ENCODE results near the gene STIM2.
"Not testable (repeated sequence)": the region's sequence is repeated elsewhere in the genome, so short reads cannot be mapped to it uniquely, and the experiment has no call there.

Gene STIM2

DNA sequence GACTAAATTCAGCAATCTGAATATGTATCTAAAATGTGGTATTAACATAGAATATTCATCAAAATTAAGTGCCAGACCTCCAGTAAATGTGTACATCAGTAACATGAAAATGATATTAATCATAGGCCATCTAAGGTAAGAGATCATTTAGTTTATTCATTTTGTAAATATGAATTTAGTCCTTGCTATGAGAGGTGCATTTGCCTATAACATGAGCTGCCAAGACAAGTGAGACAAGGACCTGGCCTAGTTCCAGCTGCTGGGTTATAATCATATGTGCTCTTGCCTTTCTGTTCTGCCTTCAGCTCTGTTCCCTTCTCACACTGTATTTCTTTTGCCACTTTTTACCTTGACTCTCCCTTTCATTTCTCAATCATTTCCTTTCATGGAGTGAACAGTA is 160.0 kb downstream of the STIM2 start:
- H3K4me1 Mint-ChIP-seq: peaks cover 15% of the 10 kb centered on the region
- peaks cover 2% of the 10 kb centered on the region for H3K9me3 Mint-ChIP-seq
- H3K27me3 Mint-ChIP-seq: no peaks in the 10 kb centered on the region
- no peak overlapping the region for H3K27ac Mint-ChIP-seq
- CTCF ChIA-PET: interaction anchor here (2.5 kb wide), 1 partner anchor 10 kb away, joined by 6 read pairs; no protein-coding TSS in a partner anchor
- no peak overlapping the region for H3K4me3 Mint-ChIP-seq
- peaks cover 51% of the 10 kb centered on the region for H3K36me3 Mint-ChIP-seq
- no peak for DNase-seq

DNA sequence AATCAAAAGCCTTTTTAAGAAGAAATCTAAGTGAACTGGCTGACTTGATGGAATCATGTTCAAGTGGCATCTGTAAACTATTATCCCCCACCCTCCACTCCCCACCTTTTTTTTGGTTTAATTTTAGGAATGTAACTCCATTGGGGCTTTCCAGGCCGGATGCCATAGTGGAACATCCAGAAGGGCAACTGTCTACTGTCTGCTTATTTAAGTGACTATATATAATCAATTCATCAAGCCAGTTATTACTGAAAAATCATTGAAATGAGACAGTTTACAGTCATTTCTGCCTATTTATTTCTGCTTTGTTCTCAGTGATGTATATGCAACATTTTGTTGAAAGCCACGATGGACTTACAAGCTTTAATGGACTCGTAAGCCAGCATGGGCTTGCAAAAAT is 162.3 kb downstream of the STIM2 start:
- Mint-ChIP-seq H3K4me3 (no peak overlapping the region), H3K4me1 (peaks cover 5% of the 10 kb centered on the region), H3K36me3 (peaks cover 40% of the 10 kb centered on the region), H3K27ac (no peak overlapping the region), H3K9me3 (no peaks in the 10 kb centered on the region), H3K27me3 (no peaks in the 10 kb centered on the region)
- CTCF ChIA-PET: no interaction called here
- no peak for DNase-seq

DNA sequence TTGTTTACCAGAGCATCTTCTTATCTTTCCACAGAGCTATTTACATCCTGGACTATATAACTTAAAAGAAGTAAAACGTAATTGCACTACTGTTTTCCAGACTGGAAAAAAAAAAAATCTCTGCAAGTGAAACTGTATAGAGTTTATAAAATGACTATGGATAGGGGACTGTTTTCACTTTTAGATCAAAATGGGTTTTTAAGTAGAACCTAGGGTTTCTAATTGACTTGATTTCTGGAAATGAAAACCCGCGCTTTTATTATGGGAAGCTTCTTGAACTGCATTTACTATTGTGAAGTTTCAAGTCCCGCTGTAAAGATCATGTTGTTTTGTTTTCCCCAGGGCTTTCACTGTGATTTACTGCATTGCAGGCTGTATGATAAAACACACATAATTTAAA is 162.7 kb downstream of the STIM2 start:
- H3K9me3 Mint-ChIP-seq: no peaks in the 10 kb centered on the region
- DNase-seq: no peak
- H3K27ac Mint-ChIP-seq: no peak overlapping the region
- no peaks in the 10 kb centered on the region for H3K27me3 Mint-ChIP-seq
- H3K36me3 Mint-ChIP-seq: peaks cover 38% of the 10 kb centered on the region
- no peak overlapping the region for H3K4me3 Mint-ChIP-seq
- H3K4me1 Mint-ChIP-seq: peaks cover under 1% of the 10 kb centered on the region
- CTCF ChIA-PET: no interaction called here

DNA sequence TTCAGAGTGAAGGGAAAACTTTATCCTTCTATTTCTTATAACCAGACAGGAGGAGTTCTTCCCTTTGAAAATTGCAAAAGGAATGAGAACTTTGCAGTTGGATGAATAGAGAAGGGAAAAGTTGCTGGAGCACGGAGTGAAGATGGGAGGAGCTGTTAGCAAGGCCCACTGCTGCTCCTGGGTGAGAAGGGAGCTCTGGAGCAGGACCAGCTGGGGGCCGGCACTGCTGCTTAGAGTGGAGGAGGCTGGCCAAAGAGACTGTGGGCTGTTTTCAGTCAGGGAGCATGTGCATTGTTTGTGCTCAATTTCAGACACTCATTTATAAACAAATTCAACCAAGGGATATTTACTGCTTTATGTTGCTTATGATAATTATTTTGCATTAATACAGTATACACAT is 164.2 kb downstream of the STIM2 start:
- no peak overlapping the region for H3K27ac Mint-ChIP-seq
- CTCF ChIA-PET: no interaction called here
- H3K27me3 Mint-ChIP-seq: no peaks in the 10 kb centered on the region

DNA sequence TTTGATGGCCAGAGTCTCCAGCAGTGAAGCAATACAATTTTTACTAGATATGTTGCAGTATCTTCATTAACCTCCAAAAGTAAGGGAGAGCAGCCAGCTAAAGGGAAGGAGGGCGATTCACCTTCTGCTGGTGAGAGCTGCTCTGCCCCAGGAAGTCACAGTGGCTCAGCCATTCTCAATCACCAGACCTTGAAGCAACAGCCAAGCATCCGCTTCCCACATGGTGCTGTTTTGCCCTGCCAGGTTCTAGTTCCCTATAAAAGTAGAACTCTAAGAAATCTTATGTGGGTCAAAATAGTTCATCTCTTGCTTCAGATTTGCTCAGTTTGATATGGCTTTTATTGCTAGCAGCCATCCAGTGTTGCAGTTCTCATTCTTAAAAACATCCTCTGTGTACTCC is 166.8 kb downstream of the STIM2 start:
- Mint-ChIP-seq H3K36me3 (peaks cover 16% of the 10 kb centered on the region), H3K27ac (no peak overlapping the region), H3K4me3 (no peak overlapping the region), H3K9me3 (no peaks in the 10 kb centered on the region), H3K27me3 (peaks cover 4% of the 10 kb centered on the region), H3K4me1 (no peaks in the 10 kb centered on the region)
- no peak for DNase-seq
- CTCF ChIA-PET: interaction anchor here (2.4 kb wide), 1 partner anchor 21 kb away, joined by 6 read pairs; no protein-coding TSS in a partner anchor

More for the DNA sequence above, 164.2 kb downstream of the STIM2 start:
- Mint-ChIP-seq H3K36me3 (peaks cover 31% of the 10 kb centered on the region), H3K4me3 (no peak overlapping the region), H3K4me1 (no peaks in the 10 kb centered on the region), H3K9me3 (no peaks in the 10 kb centered on the region)
- no peak for DNase-seq

DNA sequence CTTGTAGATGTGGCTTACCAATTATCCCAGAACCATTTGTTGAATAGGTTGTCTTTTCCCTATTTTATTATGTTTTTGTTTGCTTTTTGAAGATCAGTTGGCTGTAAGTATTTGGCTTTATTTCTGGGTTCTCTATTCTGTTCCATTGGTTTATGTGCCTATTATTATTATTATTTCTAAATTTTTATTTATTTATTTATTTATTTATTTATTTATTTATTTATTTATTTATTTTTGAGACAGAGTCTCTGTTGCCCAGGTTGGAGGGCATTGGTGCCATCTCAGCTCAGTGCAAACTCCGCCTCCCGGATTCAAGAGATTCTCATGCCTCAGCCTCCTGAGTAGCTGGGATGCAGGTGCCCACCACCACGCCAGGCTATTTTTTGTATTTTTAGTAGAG is 174.5 kb downstream of the STIM2 start:
- H3K4me1 Mint-ChIP-seq, H3K27ac Mint-ChIP-seq, H3K27me3 Mint-ChIP-seq, CTCF ChIA-PET, H3K4me3 Mint-ChIP-seq, DNase-seq, H3K36me3 Mint-ChIP-seq, H3K9me3 Mint-ChIP-seq: not testable (repeated sequence)

DNA sequence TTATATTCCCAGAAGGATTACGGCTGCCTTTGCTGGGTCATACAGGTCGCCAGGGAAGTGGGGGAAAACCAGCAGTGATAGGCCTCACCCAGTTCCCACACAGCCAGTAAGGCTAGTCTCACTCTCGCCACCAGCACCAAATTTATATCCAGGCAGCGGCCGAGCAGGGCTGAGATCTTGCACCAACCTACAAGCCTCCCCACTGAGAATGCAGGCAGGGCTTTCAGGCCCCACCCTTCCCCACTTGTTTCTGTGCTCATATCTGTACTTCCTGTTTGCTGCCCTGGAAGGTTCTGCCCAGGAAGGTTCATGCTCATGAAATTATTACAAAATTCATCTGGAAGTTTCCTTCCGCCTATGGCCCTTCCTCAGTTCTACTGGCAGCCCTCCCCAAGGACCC is 179.7 kb downstream of the STIM2 start:
- H3K9me3 Mint-ChIP-seq: no peaks in the 10 kb centered on the region
- H3K4me3 Mint-ChIP-seq: no peak overlapping the region
- no peak for DNase-seq
- peaks cover 11% of the 10 kb centered on the region for H3K27me3 Mint-ChIP-seq
- H3K27ac Mint-ChIP-seq: no peak overlapping the region
- H3K4me1 Mint-ChIP-seq: peaks cover 12% of the 10 kb centered on the region
- no peaks in the 10 kb centered on the region for H3K36me3 Mint-ChIP-seq
- CTCF ChIA-PET: no interaction called here

DNA sequence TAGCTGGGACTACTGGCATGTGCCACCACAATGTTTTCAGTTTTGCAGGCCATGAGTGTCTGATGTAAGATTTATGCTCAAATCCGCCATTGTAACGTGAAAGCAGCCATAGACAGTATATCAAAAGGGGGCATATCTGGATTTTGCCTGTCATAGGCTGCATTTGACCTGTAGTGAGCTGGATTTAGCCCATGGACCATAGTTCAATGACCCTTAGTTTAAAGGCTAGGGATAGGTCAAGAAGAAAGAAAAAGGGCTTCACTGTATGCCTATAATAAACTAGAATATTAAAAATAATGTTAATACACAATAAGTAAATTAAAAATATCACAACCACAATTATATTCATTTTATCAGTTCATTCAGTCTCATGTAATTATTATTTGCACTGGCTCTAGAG is 181.8 kb downstream of the STIM2 start:
- no peaks in the 10 kb centered on the region for H3K36me3 Mint-ChIP-seq
- no peak for DNase-seq
- CTCF ChIA-PET: no interaction called here
- no peak overlapping the region for H3K27ac Mint-ChIP-seq
- H3K4me1 Mint-ChIP-seq: peaks cover 12% of the 10 kb centered on the region
- H3K4me3 Mint-ChIP-seq: no peak overlapping the region
- H3K27me3 Mint-ChIP-seq: peaks cover 15% of the 10 kb centered on the region
- H3K9me3 Mint-ChIP-seq: no peaks in the 10 kb centered on the region

DNA sequence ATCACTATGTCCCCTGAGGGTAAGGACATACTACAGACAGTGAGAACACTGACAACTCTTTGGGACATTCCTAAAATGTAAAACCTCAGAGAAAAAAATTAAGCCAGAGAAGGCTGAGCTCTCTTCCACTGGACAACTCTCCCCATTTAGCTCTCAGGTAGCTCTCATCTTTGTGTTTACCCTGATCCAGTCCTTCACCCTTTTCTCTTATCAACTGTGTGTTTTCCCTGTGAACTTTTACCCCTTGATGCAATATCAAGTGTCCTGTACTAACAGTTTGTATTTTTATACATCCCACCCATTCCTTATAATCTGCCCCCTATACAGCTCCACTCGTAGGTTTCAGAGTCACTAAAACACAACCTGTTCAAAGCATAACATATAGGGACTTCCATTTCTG is 182.6 kb downstream of the STIM2 start:
- Mint-ChIP-seq H3K9me3 (no peaks in the 10 kb centered on the region), H3K27me3 (peaks cover 15% of the 10 kb centered on the region), H3K27ac (no peak overlapping the region), H3K36me3 (no peaks in the 10 kb centered on the region), H3K4me3 (no peak overlapping the region), H3K4me1 (peaks cover 13% of the 10 kb centered on the region)
- no peak for DNase-seq
- CTCF ChIA-PET: no interaction called here

DNA sequence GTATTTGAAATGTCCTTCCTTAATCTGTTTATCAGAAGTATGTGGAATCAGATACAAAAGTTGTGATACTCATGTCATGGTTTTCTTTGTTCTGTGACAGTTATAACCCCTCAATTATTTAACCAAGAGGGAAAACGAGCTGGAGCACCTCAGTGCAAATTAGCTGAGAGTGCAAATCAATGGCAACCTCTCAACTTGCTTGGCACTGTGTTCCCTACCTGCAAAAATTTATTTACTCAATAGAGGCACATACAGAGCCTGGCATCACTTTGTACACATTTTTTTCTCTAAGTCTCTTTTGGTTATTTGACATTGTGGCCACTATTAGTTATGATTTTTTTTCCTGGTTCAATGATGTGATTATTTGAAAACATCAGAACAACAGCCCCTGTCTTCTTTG is 186.2 kb downstream of the STIM2 start:
- CTCF ChIA-PET: interaction anchor here (2.7 kb wide), 1 partner anchor 271 kb away, joined by 11 read pairs; no protein-coding TSS in a partner anchor
- H3K36me3 Mint-ChIP-seq: no peaks in the 10 kb centered on the region
- peaks cover 5% of the 10 kb centered on the region for H3K4me1 Mint-ChIP-seq
- peaks cover 36% of the 10 kb centered on the region for H3K27me3 Mint-ChIP-seq
- H3K9me3 Mint-ChIP-seq: no peaks in the 10 kb centered on the region
- no peak for DNase-seq
- no peak overlapping the region for H3K27ac Mint-ChIP-seq
- H3K4me3 Mint-ChIP-seq: no peak overlapping the region

DNA sequence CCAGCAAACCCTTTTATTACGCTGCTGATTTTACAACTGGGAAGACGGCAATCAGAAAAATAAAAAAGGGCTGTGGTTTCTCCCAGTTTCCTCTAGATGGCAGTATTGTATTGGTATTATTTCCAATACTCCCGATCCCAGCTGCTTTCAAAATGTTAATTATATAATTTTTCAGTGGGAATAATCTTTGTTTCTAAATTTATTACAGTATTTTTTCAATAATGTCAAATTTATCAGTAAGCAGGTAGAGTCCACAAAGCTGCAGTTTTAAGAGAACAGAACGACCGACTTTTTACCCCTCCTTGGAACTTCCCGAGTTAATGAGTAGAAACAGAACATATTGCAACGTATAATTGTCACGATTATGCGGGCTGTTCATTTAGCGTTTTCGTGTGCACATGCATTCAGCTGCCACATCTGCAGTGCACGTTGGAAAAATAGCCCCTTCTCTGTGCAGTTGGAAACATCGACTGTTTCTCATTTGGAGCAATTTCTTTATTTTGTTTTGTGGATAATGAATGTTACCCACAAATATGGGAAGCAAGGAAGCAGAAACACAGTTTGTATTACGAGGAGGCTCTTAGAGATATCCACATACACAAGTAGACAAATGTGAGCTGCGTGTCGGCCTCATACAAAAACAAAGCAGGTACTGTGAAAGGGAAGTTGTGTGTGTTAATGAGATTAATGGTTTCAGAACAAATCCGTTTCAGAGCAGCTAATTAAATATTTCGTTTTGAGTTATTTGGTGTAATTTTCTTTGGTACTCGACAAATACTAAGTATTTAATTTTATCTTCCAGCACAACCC is 188.0 kb downstream of the STIM2 start:
- Mint-ChIP-seq H3K4me1 (peaks cover 5% of the 10 kb centered on the region), H3K4me3 (no peak overlapping the region), H3K27me3 (peaks cover 41% of the 10 kb centered on the region), H3K27ac (no peak overlapping the region), H3K36me3 (no peaks in the 10 kb centered on the region), H3K9me3 (no peaks in the 10 kb centered on the region)
- CTCF ChIA-PET: interaction anchor here (0.5 to 2.7 kb wide), 7 partner anchors 19 to 603 kb away, joined by 3 to 11 read pairs (median 4); no protein-coding TSS in a partner anchor
- no peak for DNase-seq

DNA sequence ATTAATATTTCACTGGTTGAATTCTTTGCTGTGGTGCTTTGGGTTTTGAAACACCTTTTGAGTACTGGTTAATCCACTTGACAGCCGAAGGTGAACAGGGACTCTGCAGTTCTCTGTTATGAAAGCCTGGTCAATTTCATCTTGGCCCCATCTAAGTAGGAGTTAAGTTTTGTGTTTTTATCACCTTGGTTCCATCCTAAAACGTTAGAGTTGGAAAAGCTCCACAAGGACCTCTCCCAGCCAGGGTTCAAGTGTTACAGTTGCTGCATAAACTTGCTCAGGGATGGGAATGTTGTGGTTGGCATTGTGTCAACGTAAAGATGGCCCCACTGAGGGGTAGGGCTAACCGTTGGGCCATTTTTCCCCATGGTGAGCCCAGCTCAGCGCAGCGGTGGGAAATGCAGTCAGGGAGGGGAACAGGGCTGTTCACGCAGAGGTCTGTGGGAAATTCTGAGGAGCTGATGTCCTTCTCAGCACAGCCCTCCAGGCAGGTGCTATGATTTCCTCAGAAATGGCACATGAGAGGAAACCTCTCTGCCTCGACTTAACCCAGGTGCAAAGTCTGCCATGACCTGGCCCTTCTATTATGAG is 188.7 kb downstream of the STIM2 start:
- H3K4me1 Mint-ChIP-seq: peaks cover 5% of the 10 kb centered on the region
- CTCF ChIA-PET: interaction anchor here (0.6 to 2.7 kb wide), 6 partner anchors 18 to 271 kb away, joined by 3 to 11 read pairs (median 4); no protein-coding TSS in a partner anchor
- no peak overlapping the region for H3K4me3 Mint-ChIP-seq
- no peak for DNase-seq
- H3K27me3 Mint-ChIP-seq: peaks cover 37% of the 10 kb centered on the region
- no peaks in the 10 kb centered on the region for H3K9me3 Mint-ChIP-seq
- no peaks in the 10 kb centered on the region for H3K36me3 Mint-ChIP-seq
- H3K27ac Mint-ChIP-seq: no peak overlapping the region

DNA sequence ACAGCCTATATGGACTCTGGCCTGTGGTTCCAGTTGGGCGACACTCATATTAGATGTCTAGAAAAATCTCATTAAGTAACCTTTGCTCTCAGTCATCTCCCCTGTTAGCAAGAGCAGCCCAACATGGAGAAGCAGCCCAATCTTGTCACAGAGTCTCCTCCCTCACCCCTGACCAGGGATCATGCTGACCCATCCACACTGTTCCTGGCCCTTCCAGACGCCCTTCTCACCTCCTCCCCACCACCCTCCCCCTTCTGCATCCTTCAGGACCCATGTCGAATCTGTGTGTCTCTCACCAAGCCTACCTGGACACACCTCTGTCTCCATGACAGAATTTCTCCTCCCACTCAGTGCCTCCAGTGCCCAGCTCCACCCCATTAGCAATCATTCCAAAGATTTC is 190.1 kb downstream of the STIM2 start:
- H3K4me3 Mint-ChIP-seq: no peak overlapping the region
- H3K4me1 Mint-ChIP-seq: peaks cover 5% of the 10 kb centered on the region
- peaks cover 30% of the 10 kb centered on the region for H3K27me3 Mint-ChIP-seq
- CTCF ChIA-PET: no interaction called here
- H3K27ac Mint-ChIP-seq: no peak overlapping the region
- H3K9me3 Mint-ChIP-seq: no peaks in the 10 kb centered on the region
- no peaks in the 10 kb centered on the region for H3K36me3 Mint-ChIP-seq
- no peak for DNase-seq

DNA sequence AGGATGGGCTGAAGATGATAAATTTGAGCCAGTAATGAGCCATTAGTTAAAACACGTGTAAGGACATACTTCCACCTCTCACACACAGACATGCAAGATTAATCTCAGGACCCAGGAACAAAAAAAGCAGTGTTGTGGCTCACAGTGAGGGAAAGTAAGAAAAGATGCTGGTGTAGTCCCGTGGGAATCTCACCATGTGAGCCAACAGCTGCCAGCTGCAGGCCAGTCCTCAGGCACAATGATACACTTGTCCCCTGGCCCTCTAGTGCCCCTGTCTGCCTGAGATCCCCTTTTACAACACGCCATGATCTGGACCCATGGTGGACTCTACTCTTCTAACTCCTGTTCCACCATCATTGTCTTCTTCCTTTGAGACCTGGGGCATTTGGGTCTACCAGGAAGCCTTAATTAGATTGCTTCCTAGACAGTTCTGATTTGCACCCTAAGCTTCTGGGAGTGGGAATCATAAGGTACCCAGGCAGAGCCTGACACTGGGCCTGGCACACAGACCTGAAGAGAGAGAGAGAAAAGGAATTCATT is 194.7 kb downstream of the STIM2 start:
- Mint-ChIP-seq H3K36me3 (no peaks in the 10 kb centered on the region), H3K27ac (no peak overlapping the region), H3K4me3 (no peak overlapping the region), H3K9me3 (no peaks in the 10 kb centered on the region), H3K27me3 (peaks cover 13% of the 10 kb centered on the region), H3K4me1 (no peaks in the 10 kb centered on the region)
- DNase-seq: no peak
- CTCF ChIA-PET: no interaction called here

DNA sequence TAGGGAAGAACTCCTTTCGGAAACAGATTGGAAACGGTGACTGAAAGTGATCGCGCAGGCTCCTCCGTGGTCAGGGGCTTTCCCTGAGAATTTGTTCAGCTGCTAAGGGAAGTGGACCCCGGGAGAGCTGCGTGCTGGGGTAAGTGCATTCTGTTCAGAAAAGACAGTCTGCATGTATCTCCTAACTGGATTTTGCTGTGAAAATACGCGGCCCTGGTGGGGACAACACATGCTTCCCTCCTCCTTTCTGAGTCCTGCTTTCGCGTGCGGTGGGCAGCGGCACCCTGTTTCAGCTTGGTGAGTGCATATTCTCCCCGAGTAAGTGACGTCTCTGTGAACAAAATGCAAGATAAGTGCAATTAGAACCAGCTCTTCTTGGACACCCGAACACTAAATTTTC is 195.6 kb downstream of the STIM2 start:
- no peak for DNase-seq
- Mint-ChIP-seq H3K9me3 (no peaks in the 10 kb centered on the region), H3K4me3 (no peak overlapping the region), H3K4me1 (no peaks in the 10 kb centered on the region), H3K27ac (no peak overlapping the region), H3K36me3 (no peaks in the 10 kb centered on the region), H3K27me3 (peaks cover 5% of the 10 kb centered on the region)
- CTCF ChIA-PET: no interaction called here
